HL-60 (cell line): ENCODE data around the gene AK9.

Experiments
- GABPA ChIP-seq: IDR thresholded peaks from 2 replicates; pipeline ENCODE4 v1.6.1; 2012; ENCODE audit warnings: low read depth
- POLR2AphosphoS5 ChIP-seq: IDR thresholded peaks from 2 replicates; pipeline ENCODE4 v1.6.1; 2012; ENCODE audit warnings: low read depth
- SPI1 ChIP-seq: IDR thresholded peaks from 2 replicates; pipeline ENCODE4 v1.6.1; 2012; ENCODE audit warnings: low read depth, mild to moderate bottlenecking, borderline replicate concordance
- TF ChIP-seq, protein P1 (sequence below): IDR thresholded peaks from one replicate; pipeline ENCODE4 v1.5.1; 2011; ENCODE audit warnings: low read length, control low read depth, inconsistent platforms; ENCODE audit not compliant: insufficient read depth
- TF ChIP-seq, protein P2 (sequence below): IDR thresholded peaks from 2 replicates; pipeline ENCODE4 v1.6.1; 2012; ENCODE audit warnings: low read depth; ENCODE audit not compliant: insufficient replicate concordance

DNA sequence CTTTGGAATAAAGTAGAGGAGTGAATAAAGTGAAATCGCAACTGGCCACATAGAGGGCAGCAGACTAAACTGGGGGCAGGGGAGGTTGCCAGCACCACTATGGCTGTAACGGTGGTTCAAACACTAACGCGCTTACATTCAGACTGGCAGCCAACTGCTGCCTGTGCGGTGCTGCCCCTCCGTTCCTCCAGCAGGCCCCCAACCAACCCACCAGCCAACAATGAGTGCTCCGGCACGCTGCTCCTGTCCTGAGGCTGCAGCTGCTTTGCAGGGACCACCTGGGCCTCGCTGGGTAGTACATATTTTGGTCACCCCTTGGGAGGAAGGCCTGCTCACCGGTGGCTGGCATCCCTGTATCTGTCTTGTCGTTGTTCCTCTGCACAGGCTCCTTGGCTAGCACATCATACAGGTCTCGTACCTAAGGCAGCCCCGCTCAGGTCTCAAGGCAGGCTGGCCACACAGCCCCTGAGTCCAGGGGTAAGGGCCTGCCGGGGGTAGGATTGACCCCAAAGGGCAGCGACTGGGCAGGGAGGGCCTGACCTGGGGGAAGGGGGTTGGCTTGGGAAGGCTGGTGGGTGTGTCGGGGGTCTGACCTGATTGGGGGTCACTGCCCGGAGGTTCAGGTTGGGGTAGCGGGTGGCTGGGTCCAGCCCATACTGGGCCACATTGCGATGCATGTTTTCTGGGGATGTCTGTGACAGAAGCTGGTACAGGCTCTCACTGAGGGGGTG lies 241.8 kb downstream of the AK9 start:
- TF ChIP-seq, protein P1, sequence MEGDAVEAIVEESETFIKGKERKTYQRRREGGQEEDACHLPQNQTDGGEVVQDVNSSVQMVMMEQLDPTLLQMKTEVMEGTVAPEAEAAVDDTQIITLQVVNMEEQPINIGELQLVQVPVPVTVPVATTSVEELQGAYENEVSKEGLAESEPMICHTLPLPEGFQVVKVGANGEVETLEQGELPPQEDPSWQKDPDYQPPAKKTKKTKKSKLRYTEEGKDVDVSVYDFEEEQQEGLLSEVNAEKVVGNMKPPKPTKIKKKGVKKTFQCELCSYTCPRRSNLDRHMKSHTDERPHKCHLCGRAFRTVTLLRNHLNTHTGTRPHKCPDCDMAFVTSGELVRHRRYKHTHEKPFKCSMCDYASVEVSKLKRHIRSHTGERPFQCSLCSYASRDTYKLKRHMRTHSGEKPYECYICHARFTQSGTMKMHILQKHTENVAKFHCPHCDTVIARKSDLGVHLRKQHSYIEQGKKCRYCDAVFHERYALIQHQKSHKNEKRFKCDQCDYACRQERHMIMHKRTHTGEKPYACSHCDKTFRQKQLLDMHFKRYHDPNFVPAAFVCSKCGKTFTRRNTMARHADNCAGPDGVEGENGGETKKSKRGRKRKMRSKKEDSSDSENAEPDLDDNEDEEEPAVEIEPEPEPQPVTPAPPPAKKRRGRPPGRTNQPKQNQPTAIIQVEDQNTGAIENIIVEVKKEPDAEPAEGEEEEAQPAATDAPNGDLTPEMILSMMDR, result no peak
- TF ChIP-seq, protein P2, sequence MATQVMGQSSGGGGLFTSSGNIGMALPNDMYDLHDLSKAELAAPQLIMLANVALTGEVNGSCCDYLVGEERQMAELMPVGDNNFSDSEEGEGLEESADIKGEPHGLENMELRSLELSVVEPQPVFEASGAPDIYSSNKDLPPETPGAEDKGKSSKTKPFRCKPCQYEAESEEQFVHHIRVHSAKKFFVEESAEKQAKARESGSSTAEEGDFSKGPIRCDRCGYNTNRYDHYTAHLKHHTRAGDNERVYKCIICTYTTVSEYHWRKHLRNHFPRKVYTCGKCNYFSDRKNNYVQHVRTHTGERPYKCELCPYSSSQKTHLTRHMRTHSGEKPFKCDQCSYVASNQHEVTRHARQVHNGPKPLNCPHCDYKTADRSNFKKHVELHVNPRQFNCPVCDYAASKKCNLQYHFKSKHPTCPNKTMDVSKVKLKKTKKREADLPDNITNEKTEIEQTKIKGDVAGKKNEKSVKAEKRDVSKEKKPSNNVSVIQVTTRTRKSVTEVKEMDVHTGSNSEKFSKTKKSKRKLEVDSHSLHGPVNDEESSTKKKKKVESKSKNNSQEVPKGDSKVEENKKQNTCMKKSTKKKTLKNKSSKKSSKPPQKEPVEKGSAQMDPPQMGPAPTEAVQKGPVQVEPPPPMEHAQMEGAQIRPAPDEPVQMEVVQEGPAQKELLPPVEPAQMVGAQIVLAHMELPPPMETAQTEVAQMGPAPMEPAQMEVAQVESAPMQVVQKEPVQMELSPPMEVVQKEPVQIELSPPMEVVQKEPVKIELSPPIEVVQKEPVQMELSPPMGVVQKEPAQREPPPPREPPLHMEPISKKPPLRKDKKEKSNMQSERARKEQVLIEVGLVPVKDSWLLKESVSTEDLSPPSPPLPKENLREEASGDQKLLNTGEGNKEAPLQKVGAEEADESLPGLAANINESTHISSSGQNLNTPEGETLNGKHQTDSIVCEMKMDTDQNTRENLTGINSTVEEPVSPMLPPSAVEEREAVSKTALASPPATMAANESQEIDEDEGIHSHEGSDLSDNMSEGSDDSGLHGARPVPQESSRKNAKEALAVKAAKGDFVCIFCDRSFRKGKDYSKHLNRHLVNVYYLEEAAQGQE, result no peak
- no peak for TF ChIP-seq POLR2AphosphoS5
- no peak for TF ChIP-seq GABPA
- no peak for TF ChIP-seq SPI1
